Natural killer cell treated with Interleukin-12 subunit alpha and Interleukin-12 subunit beta and Interleukin-15 and Interleukin-18, amount 100 ng/mL, for 72 hours (primary cell): ENCODE results near the gene PPM1F. TPM values are rescaled to one million over a fixed set of nuclear protein-coding genes. Genes with fewer than 3 reads are reported as not detected.
A peak's percentile ranks its signal among the peaks of the same experiment; 100 is the strongest.

Experiments used
- ATAC-seq, 2 donors: fragments of 150-1000 bp; cut with Tn5 transposase in 1 of 2; sonication (Bioruptor Pico), chemical (Tn5 transposase) in 1 of 2; 2 replicates each; pipeline ENCODE4 v1.10.0; 2021
- DNase-seq: peaks from one replicate; pipeline ENCODE4 v3.0.0; 2022; ENCODE audit warnings: low spot score
- H3K27ac Mint-ChIP-seq, 2 donors: 1 replicate in 1 of 2; 2 replicates in 1 of 2; pipeline ENCODE4 v1.8.0; 2022; ENCODE audit warnings: mixed read lengths in 2 of 2, mild to moderate bottlenecking in 1 of 2, moderate library complexity in 1 of 2
- H3K27me3 Mint-ChIP-seq, 2 donors: 1 replicate in 1 of 2; 2 replicates in 1 of 2; pipeline ENCODE4 v1.8.0; 2022; ENCODE audit warnings: mixed read lengths in 2 of 2
- H3K36me3 Mint-ChIP-seq: one replicate; pipeline ENCODE4 v1.8.0; 2022; ENCODE audit warnings: mixed read lengths
- H3K4me1 Mint-ChIP-seq, 2 donors: 1 replicate in 1 of 2; 2 replicates in 1 of 2; pipeline ENCODE4 v1.8.0; 2022; ENCODE audit warnings: low read depth in 2 of 2, mixed read lengths in 2 of 2, mild to moderate bottlenecking in 1 of 2
- H3K4me3 Mint-ChIP-seq: one replicate; pipeline ENCODE4 v1.8.0; 2022; ENCODE audit warnings: mixed read lengths
- H3K9me3 Mint-ChIP-seq: 2 replicates; pipeline ENCODE4 v1.8.0; 2022; ENCODE audit warnings: mixed read lengths
- total RNA-seq, 2 donors: library from RNA; stranded (reverse); gene quantifications; one replicate each; pipeline ENCODE4 v1.2.3, GENCODE V29; 2022

The PPM1F gene
- total RNA-seq, 2 donors from 2014 or later = 28.8 to 36.0 TPM

- Mint-ChIP-seq H3K27me3 (peaks cover 0 to 7% of the 10 kb centered on the region in 2 donors), H3K27ac (no peak overlapping the region), H3K4me3 (no peak overlapping the region), H3K9me3 (no peaks in the 10 kb centered on the region), H3K36me3 (no peaks in the 10 kb centered on the region), H3K4me1 (peaks cover 7 to 8% of the 10 kb centered on the region in 2 donors)
- ATAC-seq (no peak), DNase-seq (no peak)
These were observed 32.6 kb upstream of the PPM1F start for GRCh38 chr22:21985214-21985613.

GRCh38 chr22:21984793-21985192 lies 32.1 kb upstream of the PPM1F start:
- ATAC-seq (no peak), DNase-seq (no peak)
- Mint-ChIP-seq H3K4me1 (peaks cover 7 to 8% of the 10 kb centered on the region in 2 donors), H3K4me3 (no peak overlapping the region), H3K27ac (no peak overlapping the region), H3K27me3 (peaks cover 0 to 7% of the 10 kb centered on the region in 2 donors), H3K9me3 (no peaks in the 10 kb centered on the region), H3K36me3 (no peaks in the 10 kb centered on the region)

- H3K4me3 Mint-ChIP-seq = peak within 1 kb of the TSS; percentile 85
- DNase-seq (peak; percentile 86), ATAC-seq (peak; percentile 94 to 95)
- no peaks in the 10 kb centered on the region for H3K9me3 Mint-ChIP-seq
- H3K36me3 Mint-ChIP-seq = no peaks in the 10 kb centered on the region
- no peaks in the 10 kb centered on the region for H3K27me3 Mint-ChIP-seq
- peak within 1 kb of the TSS; percentile 70 to 88 for H3K27ac Mint-ChIP-seq
- peaks cover 21 to 25% of the 10 kb centered on the region in 2 donors for H3K4me1 Mint-ChIP-seq
These were observed 29.8 kb upstream of the PPM1F start, which contains the start of gene TOP3B for GRCh38 chr22:21982338-21982965. Gene TOP3B (minus strand): TSS chr22:21982787. CDS start chr22:21975709, 7,078 bp downstream.

GRCh38 chr22:21981874-21982273 lies 29.2 kb upstream of the PPM1F start:
- peak overlapping the region; percentile 70 to 88 for H3K27ac Mint-ChIP-seq
- peaks cover 21 to 26% of the 10 kb centered on the region in 2 donors for H3K4me1 Mint-ChIP-seq
- ATAC-seq = no peak
- no peaks in the 10 kb centered on the region for H3K27me3 Mint-ChIP-seq
- peak; percentile 20 for DNase-seq
- no peaks in the 10 kb centered on the region for H3K9me3 Mint-ChIP-seq
- no peaks in the 10 kb centered on the region for H3K36me3 Mint-ChIP-seq
- peak overlapping the region; percentile 85 for H3K4me3 Mint-ChIP-seq

- Mint-ChIP-seq H3K4me3 (no peak overlapping the region), H3K27ac (peak overlapping the region in 1 of 2 donors; percentile 88)
These were observed 27.9 kb upstream of the PPM1F start for GRCh38 chr22:21980547-21980946.

GRCh38 chr22:21978564-21979386 lies 26.1 kb upstream of the PPM1F start:
- Mint-ChIP-seq H3K27ac (peak overlapping the region in 1 of 2 donors; percentile 58), H3K9me3 (no peaks in the 10 kb centered on the region), H3K36me3 (no peaks in the 10 kb centered on the region), H3K27me3 (no peaks in the 10 kb centered on the region), H3K4me1 (peaks cover 21 to 35% of the 10 kb centered on the region in 2 donors), H3K4me3 (no peak overlapping the region)
- ATAC-seq (no peak), DNase-seq (peak; percentile 28)

More at GRCh38 chr22:21980547-21980946, 27.9 kb upstream of the PPM1F start:
- no peak for ATAC-seq
- Mint-ChIP-seq H3K9me3 (no peaks in the 10 kb centered on the region), H3K27me3 (no peaks in the 10 kb centered on the region), H3K4me1 (peaks cover 21 to 34% of the 10 kb centered on the region in 2 donors), H3K36me3 (no peaks in the 10 kb centered on the region)
- no peak for DNase-seq

- no peaks in the 10 kb centered on the region for H3K9me3 Mint-ChIP-seq
- peaks cover 21 to 35% of the 10 kb centered on the region in 2 donors for H3K4me1 Mint-ChIP-seq
These were observed 25.2 kb upstream of the PPM1F start for GRCh38 chr22:21977814-21978213.

GRCh38 chr22:21975854-21976345 lies 23.3 kb upstream of the PPM1F start:
- ATAC-seq (no peak), DNase-seq (peak; percentile 20)
- no peak overlapping the region for H3K4me3 Mint-ChIP-seq
- no peaks in the 10 kb centered on the region for H3K27me3 Mint-ChIP-seq
- peaks cover 13 to 31% of the 10 kb centered on the region in 2 donors for H3K4me1 Mint-ChIP-seq
- no peaks in the 10 kb centered on the region for H3K36me3 Mint-ChIP-seq
- H3K9me3 Mint-ChIP-seq = no peaks in the 10 kb centered on the region
- H3K27ac Mint-ChIP-seq = no peak overlapping the region

More at GRCh38 chr22:21977814-21978213, 25.2 kb upstream of the PPM1F start:
- Mint-ChIP-seq H3K36me3 (no peaks in the 10 kb centered on the region), H3K27ac (peak overlapping the region in 1 of 2 donors; percentile 50), H3K4me3 (no peak overlapping the region), H3K27me3 (no peaks in the 10 kb centered on the region)
- ATAC-seq = no peak
- peak; percentile 35 for DNase-seq

GRCh38 chr22:21975273-21975672 lies 22.6 kb upstream of the PPM1F start:
- Mint-ChIP-seq H3K4me3 (no peak overlapping the region), H3K27me3 (no peaks in the 10 kb centered on the region), H3K27ac (no peak overlapping the region), H3K9me3 (no peaks in the 10 kb centered on the region), H3K4me1 (peaks cover 13 to 31% of the 10 kb centered on the region in 2 donors), H3K36me3 (no peaks in the 10 kb centered on the region)
- ATAC-seq (no peak), DNase-seq (no peak)

GRCh38 chr22:21974058-21974649 lies 21.5 kb upstream of the PPM1F start:
- no peak for DNase-seq
- H3K9me3 Mint-ChIP-seq = no peaks in the 10 kb centered on the region
- H3K4me3 Mint-ChIP-seq = no peak overlapping the region
- no peaks in the 10 kb centered on the region for H3K27me3 Mint-ChIP-seq
- H3K36me3 Mint-ChIP-seq = no peaks in the 10 kb centered on the region
- no peak for ATAC-seq
- H3K27ac Mint-ChIP-seq = no peak overlapping the region
- peaks cover 13 to 28% of the 10 kb centered on the region in 2 donors for H3K4me1 Mint-ChIP-seq

GRCh38 chr22:21972806-21973205 lies 20.2 kb upstream of the PPM1F start:
- DNase-seq (no peak), ATAC-seq (no peak)
- Mint-ChIP-seq H3K4me3 (no peak overlapping the region), H3K9me3 (no peaks in the 10 kb centered on the region), H3K4me1 (peaks cover 0 to 15% of the 10 kb centered on the region in 2 donors), H3K27me3 (no peaks in the 10 kb centered on the region), H3K36me3 (no peaks in the 10 kb centered on the region), H3K27ac (no peak overlapping the region)

GRCh38 chr22:21972293-21972779 lies 19.7 kb upstream of the PPM1F start:
- no peak overlapping the region for H3K27ac Mint-ChIP-seq
- ATAC-seq = peak in 1 of 2 donors; percentile 51
- DNase-seq = no peak
- H3K9me3 Mint-ChIP-seq = no peaks in the 10 kb centered on the region
- no peaks in the 10 kb centered on the region for H3K27me3 Mint-ChIP-seq
- H3K4me3 Mint-ChIP-seq = no peak overlapping the region
- H3K4me1 Mint-ChIP-seq = peaks cover 0 to 12% of the 10 kb centered on the region in 2 donors
- peaks cover under 1% of the 10 kb centered on the region for H3K36me3 Mint-ChIP-seq

GRCh38 chr22:21971858-21972275 lies 19.2 kb upstream of the PPM1F start:
- no peaks in the 10 kb centered on the region for H3K9me3 Mint-ChIP-seq
- no peak for ATAC-seq
- H3K4me1 Mint-ChIP-seq = peaks cover 0 to 12% of the 10 kb centered on the region in 2 donors
- H3K27ac Mint-ChIP-seq = no peak overlapping the region
- H3K36me3 Mint-ChIP-seq = peaks cover 5% of the 10 kb centered on the region
- no peaks in the 10 kb centered on the region for H3K27me3 Mint-ChIP-seq
- no peak for DNase-seq
- no peak overlapping the region for H3K4me3 Mint-ChIP-seq
